Measurements from ENCODE around the gene DNAJC6.

Gene DNAJC6

DNA sequence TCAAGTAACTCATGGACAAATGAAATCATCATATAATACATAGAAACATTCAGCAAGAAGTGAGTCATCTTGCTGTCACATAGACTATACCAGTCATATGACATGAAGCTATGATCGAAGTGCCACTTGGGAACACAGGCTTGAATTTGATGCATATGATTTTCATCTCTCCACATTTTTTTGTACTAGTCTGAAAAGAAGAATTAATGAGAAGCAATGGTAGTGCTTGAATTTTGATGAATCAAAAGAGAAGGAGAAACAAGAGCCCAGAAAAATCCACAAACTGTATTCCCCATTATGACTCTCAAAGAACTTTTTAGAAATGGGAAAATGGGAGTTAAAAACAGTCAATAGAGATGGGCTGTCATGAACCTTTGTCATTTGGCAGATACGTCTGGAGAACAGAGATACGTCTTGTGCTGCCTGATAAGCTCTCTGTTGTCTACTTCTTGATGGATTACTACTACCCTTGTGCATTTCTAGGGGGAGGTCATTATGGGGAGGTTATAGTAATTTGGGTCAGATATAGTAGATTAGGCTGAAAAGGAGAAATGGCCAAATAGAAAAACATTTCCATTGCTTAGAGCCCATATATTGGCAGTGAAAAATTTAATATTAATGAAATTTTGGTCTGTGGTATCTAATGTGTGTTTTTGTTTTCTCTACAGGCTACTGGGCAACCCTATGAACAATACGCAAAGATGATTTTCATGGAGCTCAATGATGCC is 103.1 kb downstream of the DNAJC6 start:
- no peak for DNase-seq

DNA sequence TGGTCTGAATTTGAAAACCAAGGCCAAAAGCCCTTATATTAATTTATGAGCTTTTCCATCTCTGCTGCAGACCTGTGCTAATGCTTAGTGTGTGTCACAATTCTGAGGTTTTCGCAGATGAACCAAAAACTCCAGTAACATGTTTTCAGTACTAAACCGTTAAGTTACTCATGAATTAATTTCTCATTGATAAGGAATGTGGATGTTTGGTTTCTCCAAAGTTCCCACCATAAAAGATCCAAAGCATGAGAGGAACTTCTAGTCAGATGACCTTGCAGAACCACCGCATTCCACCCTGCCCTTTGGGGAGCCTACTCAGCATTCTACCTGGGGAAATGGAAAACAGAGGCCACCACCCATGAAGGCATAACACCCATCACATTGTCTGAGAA is 103.6 kb downstream of the DNAJC6 start:
- DNase-seq: no peak

DNA sequence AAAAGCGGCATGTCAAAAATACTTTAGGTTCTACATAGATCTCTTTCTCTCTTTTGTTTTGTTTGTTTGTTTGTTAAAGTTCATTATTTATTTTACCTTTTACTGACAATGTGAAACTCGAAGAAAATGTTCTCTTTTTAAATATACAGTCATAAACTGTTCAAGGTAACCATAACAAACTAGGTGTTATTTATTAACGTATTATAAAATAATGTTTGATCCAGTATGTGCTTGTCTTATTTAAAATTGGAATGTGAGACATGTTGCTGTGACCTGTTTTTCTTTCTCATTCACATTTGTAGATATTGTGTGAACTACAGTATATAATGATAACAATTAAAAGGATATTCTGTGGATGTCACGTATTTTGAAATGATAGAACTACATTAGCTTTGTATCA is 105.2 kb downstream of the DNAJC6 start:
- DNase-seq: no peak

DNA sequence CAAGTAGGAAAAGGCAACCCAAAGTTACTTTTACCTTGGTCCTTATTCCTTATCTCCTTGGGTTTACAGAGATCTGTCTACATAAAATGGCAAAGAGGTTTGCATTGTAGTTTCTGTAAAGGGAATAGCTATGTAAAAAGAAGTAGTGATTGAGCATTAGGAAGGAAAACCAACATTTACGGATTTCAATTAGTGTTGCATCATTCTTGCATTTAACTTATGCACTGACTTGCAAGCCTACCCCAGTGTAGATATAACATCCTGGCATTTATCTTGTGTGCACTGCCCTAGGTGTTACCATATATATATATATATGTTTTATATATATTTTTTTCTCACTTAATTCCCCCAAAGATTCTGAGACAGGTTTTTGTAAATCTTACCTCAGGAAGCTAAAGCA is 107.4 kb downstream of the DNAJC6 start:
- no peak for DNase-seq

DNA sequence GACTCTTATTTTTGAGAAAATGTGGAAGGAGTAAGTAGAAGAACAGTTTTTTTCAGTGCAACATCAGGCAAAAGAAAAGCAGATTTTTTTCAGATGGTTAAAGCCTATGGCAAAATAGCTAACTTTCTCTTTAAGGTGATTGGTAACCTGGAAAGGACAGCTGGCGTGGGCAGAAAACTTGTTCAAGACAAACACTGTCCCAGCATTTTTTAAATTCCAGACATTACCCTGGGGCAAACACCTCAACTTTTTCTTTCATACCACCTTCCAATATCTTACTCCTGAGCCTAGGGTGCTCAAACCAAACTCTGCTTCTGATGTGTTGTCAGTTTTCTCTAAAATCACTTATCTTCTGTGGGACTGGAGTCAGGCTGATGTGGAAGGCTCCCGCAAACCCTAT is 108.4 kb downstream of the DNAJC6 start:
- no peak for DNase-seq

DNA sequence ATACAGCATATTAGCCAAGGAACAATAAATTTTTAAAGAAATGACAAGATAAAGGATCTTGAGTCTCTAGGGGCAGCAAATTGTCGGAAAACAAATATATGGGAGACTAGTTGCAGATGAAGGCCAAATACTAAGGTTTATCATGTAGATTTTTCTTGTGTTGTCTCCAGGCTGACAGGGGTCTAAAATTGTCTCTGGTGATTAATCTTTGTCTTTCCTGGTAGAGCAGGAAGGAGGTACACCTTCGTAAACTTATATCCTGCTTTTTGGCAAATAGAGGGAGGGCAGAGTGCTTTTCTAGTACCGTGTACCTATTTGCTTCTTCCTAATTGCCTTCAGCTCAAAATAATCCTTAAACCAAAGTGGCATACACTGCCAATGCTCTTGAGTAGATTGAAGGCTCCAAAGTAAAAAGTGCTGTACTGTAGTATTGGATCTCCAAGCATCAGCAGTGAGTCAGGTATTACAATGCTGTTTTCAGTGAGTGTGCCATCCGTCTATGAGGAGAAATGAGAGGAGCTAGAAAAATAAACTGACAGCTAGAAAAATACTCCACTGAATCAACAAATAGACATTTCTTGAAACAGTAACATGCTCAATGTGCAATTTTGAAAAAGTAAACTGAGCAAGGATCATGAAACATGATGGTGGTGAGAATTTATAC is 109.3 kb downstream of the DNAJC6 start:
- no peak for DNase-seq

DNA sequence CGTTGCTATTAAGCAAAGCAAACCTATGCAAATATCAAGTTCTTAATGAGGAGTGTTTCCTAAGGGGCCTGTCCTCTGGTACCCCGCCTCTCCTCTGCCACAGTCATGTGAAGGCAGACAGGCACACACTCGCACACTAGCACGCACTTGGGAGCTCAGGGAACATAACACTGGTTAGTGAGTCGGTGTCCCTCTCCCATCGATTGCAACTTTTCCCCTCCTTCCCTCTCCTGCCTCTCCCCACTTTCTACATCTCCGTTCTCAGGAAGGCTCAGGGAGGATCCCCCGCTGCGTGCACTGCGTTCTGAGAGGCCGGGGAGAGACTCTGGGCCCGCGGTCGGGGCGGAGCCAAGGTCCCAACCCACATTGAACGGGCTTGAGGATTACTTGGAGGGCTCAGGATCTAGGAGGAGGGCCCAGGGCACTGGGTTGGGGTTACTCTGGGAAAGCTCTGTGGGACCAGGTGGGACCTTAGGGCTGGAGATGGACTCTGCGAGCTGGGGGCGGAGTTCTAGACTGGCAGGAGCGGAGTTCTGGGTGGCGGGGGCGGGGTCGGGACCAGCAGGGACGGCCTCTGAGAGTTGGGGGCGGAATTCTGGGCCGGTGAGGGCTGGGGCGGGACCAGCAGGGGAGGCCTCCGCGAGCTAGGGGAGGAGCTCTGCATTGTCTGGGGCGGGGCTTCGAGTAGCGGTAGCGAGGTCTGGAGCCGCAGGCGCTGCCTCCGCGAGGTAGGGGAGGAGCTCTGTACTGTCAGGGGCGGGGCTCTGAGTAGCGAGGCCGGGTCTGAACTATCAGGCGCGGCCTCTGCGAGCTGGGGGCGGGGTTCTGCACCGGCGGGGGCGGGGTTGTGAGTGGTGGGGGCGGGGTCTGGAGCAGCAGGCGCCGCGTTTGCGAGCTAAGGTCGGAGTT is 110.6 kb downstream of the DNAJC6 start:
- DNase-seq: peak; percentile 98

DNA sequence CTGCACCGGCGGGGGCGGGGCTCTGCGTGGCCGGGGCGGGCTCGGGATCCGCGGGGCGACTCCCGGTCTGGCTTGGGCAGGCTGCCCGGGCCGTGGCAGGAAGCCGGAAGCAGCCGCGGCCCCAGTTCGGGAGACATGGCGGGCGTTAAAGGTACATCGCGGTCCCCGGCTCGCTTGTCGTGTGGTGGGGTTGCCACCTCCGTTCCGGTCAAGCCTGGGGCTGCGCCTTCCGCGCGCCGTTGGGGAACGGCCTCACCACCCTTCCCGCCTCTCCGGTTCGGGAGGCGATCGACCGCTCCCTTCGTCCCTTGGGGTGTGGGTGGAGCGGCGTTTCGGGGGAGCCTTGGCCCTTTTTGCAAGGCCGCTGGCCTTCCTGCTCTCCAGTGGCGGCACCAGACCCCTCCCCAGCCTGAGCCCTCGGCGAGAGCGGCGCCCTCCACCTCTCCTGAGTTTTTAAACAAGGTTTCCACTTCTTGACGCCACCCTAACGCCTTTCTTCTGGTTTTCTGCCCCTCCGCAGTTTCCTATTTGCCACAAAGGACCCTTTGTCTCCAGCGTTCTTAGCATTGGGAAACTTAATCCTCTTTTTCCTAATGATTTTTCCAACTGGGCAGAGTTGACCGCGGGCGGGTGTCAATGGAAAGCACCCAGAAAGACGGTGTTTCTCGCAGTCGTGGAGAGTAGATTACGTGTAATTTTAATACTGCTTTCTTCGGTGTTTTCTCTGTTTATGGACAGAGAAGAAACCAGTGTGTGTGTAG is 111.4 kb downstream of the DNAJC6 start, which contains the start of the genes LEPR and LEPROT:
LEPR (plus strand) TSS at position 79 of the 761 bp plus-strand sequence. CDS start 144,898 bp downstream, outside the sequence.
LEPROT (plus strand) TSS at position 79 of the 761 bp plus-strand sequence; CDS start at position 136, 57 bp downstream.
- DNase-seq: no peak

DNA sequence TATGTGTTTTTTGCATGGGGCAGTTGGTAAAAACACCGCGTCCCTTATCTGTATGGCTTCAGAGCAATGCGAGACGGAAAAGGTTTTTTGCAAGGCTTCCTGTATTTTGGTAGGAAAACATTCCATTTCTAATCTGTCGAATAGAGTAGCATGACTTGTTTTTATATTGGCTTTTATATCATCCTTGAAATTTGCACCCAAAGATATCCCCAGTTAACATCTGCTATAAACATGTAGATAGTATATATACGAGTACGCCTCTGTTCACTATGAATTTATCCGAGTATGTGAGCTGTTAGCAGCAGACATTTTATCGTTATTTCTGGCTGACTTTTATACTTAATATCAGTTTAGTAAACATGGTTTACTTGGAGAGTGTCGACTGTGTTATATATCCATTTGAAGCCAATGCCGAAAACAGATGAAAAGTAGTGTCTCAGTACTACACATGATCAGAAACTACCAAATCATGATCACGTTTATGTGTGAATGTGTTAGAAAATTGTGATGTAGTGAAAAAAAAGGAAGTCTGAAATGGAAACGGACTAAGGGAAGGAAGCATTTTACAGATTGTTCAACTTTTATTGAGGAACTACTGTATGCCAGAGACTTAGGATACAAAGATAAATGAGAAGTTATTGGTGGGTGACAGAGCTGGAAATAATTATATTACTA is 112.1 kb downstream of the DNAJC6 start:
- no peak for DNase-seq

DNA sequence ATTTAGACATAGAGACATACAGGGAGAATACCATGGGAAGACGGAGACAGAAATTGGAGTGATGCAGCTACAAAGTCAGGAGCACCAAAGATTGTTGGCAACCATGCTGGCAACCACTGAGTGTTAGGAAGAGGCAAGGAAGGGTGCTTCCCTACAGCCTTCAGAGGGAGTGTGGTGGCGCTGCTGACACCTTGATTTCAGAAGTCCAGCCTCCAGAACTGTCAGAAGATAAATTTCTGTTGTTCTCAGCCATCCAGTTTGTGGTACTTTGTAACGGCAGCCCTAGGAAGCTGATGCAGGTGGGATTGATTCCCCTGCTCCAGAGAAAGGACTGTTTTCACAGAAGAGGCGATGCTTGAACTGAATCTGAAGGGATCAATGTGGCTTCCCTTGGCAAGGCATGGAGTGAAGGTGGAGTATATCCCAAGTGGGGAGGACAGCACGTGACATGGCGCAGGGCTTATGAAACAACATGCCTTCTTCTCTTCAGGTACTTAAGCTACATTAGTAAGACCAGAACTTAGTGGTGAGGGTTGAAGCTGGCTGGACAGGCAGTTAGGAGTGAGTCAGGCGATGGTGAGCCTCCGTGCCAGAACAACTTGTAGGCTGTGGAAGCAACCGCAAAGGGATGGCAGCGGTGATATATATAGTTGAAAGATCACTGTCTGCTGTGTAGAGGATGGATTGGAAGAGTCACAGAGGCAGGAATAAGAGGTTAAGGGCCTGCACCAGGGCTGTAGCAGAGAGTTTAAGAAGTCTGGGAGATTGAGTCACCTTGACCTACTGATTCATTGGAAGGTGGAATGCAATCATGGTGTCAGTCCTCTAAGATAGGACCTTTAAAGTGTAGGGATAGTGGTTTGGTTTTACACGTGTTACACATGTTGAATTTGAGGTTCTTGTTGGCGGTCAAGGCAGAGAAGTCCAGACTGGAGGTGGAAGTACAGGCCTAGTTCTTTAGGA is 113.2 kb downstream of the DNAJC6 start:
- no peak for DNase-seq

DNA sequence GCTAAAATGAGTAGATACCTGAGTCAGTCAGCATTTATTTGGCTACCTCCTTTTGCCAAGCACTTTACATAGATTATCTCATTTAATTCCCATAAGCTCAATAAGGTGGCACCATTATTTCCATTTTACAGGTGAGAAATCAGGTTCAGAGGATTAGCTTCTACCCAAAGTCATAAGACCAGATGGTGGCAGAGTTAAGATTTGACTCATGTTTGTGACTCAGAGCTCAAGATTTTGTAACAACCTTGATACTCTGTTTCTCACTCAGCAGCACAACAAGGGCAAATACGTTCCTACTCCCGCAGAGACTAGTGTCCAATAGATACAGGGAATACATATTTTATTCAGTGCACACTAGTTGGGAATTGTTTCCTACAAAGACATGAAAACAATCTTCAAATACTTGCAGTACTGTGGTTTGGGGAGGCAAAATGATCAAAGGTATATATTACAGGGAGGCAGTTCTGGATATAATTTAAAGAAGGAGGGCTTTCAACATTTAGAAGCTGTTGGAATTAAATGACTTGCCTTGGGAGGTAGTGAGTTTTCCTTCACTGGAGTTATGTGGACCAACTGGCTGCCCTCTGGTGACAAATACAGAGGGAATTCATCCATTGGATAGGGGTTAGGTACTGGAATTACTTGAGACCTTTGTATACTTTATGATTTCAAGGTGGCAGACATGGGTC is 114.7 kb downstream of the DNAJC6 start:
- DNase-seq: peak; percentile 65

DNA sequence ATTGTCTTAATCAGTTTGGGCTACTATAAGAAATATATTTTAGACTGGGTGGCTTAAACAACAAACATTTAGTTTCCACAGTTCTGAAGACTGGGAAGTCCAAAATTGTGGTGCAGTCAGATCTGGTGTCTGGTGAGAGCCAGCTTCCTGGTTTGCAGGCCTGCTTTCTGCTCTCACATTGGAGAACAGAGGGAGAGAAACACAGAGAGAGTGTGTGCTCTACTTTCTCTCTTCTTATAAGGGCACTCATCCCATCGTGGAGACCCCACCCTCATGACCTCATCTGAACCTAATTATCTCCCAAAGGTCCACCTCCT is 115.2 kb downstream of the DNAJC6 start:
- DNase-seq: no peak

DNA sequence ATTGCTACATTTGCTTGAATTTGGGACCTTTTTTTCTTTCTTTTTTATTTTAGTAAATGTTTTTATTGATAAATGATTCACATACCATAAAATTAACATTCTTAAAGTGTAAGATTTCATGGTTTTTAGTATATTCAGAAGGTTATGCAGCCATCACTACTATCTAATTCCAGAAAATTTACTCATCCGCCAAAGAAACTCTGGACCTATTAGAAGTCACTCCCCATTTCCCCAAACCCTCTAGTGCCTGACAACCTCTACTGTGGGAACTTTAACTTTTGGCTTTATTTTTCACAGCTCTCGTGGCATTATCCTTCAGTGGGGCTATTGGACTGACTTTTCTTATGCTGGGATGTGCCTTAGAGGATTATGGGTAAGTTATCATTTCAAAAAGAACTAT is 115.7 kb downstream of the DNAJC6 start:
- DNase-seq: no peak

DNA sequence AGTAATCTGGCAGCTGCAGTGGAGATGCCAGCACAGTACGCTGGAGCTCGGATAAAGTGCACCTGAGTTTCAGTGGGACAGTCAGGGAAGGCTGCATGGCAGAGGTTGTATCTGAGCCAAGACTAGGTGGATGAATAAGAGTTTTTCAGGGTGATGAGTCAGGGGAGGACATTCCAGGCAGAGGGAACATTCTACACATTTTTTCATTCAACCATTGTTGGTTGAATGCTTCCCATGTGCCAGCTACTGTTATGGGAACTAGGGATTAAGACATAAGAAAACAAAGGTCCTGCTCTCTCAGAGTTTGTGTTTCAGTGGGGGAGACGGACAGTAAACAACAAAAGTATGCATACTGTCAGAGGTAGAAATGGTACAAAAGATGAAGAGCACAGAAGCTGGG is 116.4 kb downstream of the DNAJC6 start:
- DNase-seq: no peak

DNA sequence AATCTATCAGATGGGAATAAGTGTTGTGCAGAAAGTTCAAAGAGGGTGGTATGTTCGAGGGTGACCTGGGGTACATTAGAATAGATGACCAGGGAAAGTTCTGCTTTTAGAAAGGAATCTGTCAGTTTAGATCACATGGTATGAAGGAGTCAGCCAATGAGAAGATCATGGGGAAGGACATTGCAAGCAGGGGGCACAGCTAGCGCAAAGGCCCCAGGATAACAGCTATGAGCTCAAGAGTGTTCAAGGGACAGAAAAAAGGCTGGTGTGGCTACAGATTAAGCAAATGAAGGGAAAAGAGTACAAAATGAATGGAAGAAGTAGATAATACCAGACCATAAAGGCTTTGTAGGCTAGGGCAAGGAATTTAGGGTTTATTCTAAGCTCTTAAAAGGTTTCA is 119.7 kb downstream of the DNAJC6 start:
- DNase-seq: no peak

DNA sequence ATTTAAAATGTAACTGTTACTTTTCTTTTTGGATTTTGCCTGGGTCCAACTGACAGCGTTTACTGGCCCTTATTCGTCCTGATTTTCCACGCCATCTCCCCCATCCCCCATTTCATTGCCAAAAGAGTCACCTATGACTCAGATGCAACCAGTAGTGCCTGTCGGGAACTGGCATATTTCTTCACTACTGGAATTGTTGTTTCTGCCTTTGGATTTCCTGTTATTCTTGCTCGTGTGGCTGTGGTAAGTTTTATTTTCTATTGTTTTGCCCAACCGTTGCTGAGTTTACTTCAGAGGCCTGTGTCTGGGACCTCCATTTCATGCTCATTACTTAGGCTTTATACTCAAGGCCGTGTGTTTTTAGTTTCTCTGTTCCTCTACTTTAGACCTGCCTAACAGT is 120.5 kb downstream of the DNAJC6 start:
- peak; percentile 27 for DNase-seq

DNA sequence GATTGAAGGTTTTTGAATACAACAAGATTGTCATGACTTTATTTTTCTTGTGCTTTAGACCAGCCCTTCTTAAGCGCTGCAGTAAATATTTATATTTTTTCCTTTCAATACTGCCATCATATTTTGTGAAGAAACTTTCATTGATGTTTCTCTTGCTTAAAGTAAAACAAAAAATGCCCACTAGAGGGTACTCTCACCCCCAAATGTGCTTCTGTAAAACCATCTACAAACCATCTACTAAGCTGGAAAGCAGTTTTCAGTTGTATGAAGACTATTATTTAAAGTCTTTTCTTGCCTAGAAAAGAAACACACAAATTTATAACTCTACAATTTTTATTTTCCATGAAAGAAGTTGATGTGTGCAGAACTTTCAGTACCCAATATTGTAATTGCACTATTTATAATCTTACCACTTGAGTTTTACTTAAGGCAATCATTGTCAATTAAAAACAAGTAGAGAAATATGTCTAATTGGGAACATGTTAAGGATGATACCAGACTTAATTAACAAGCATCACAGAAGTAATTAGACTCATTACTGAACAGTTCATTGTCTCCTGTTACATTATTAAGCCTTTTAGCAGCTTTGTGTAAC is 121.9 kb downstream of the DNAJC6 start:
- DNase-seq: no peak

DNA sequence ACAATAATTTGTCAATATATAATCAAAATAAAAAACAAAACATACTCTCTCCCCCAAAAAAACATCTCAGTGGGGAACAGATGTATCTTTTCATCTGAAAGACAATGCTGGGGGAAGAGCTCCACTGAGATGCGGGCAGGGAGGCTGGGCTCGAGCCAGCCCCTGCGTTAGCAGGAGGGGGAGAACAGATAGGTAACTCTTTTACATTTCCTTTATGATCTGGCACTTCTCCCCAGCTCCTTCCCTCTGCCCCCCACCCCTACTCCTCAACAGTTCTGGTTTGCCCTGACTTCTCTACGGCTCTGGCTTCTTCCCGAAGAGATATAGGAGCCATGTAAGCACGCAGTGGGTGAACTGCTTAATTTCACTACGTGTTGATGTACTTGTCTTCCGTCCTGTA is 123.6 kb downstream of the DNAJC6 start:
- DNase-seq: no peak

DNA sequence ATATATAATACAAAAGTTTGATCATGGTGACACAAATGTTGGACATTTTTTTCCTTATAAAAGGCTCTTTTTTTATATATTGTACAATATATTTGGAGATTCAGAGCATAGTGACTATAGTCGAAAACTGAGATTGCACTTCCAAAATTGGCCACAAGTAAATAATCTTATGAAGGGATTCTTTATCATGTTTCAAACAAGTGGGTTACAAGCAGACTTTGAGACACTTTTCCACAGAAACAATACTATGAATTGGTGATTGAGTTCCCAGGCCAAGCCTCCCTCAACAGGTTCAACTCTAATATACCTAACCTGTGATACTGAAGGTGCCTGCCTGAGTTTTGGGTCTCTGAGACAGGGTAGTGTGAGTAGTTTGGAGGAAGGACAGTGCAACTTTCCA is 124.9 kb downstream of the DNAJC6 start:
- DNase-seq: no peak

DNA sequence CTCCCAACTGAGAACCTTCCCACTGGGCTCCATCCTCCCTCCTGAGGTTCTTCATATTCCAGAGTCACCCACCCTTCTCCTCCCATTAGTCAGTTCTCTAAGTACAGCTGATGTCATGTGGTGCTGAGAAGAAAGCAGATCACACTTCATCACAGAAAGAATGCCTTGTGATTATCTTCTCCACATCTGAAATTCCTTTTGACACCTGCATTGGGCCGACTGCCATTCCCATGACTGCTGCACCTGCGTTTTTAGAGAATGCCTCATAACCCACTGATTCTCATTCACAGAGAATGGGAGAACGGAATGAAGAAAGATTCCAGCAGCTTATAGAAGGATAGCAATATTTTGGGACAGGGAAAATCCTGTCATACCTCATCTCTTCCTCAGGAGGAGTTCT is 125.4 kb downstream of the DNAJC6 start:
- no peak for DNase-seq
